PFSK-1 (cell line): ENCODE data around the gene CSNK1G2.

Experiments used
- FOXP2 ChIP-seq: optimal IDR thresholded peaks from 2 replicates; pipeline ENCODE3; 2011; ENCODE audit warnings: borderline replicate concordance, control low read depth, inconsistent platforms; ENCODE audit not compliant: insufficient read depth; ENCODE audit errors: extremely low read length, extremely low read depth
- POLR2AphosphoS5 ChIP-seq: IDR thresholded peaks from 2 replicates; pipeline ENCODE4 v1.6.1; 2012; ENCODE audit warnings: low read depth, mild to moderate bottlenecking, control low read depth, low read length, moderate library complexity
- SIN3A ChIP-seq: IDR thresholded peaks from 2 replicates; pipeline ENCODE4 v1.6.1; 2012; ENCODE audit warnings: mild to moderate bottlenecking, low read length, moderate library complexity, borderline replicate concordance; ENCODE audit not compliant: insufficient read depth
- TAF1 ChIP-seq: IDR thresholded peaks from 2 replicates; pipeline ENCODE4 v1.6.1; 2012; ENCODE audit warnings: low read length, control low read depth, borderline replicate concordance; ENCODE audit not compliant: insufficient read depth
- TF ChIP-seq, protein P1 (sequence below), 2 experiments: IDR thresholded peaks; 2 replicates each; pipeline versions ENCODE4 v1.6.1 to v1.8.0; 2011 to 2012; ENCODE audit warnings: low read depth in 2 of 2, low read length in 2 of 2, control low read depth in 1 of 2, inconsistent platforms in 1 of 2, mild to moderate bottlenecking in 1 of 2, moderate library complexity in 1 of 2; ENCODE audit not compliant: insufficient read depth in 1 of 2

The CSNK1G2 gene

DNA sequence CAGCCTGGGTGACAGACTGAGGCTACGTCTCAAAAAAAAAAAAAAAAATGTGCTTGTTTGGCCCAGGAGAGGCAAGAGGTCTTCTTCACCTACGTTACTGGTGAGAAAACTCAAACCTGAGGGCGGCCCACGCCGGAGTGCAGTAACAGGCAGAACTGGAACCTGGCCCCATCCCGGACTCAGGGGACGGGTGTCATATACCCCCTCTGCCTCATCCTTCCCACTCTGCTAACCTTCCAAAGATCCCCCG is 36.2 kb upstream of the CSNK1G2 start:
- TF ChIP-seq TAF1 (no peak), SIN3A (no peak)
- TF ChIP-seq, protein P1, sequence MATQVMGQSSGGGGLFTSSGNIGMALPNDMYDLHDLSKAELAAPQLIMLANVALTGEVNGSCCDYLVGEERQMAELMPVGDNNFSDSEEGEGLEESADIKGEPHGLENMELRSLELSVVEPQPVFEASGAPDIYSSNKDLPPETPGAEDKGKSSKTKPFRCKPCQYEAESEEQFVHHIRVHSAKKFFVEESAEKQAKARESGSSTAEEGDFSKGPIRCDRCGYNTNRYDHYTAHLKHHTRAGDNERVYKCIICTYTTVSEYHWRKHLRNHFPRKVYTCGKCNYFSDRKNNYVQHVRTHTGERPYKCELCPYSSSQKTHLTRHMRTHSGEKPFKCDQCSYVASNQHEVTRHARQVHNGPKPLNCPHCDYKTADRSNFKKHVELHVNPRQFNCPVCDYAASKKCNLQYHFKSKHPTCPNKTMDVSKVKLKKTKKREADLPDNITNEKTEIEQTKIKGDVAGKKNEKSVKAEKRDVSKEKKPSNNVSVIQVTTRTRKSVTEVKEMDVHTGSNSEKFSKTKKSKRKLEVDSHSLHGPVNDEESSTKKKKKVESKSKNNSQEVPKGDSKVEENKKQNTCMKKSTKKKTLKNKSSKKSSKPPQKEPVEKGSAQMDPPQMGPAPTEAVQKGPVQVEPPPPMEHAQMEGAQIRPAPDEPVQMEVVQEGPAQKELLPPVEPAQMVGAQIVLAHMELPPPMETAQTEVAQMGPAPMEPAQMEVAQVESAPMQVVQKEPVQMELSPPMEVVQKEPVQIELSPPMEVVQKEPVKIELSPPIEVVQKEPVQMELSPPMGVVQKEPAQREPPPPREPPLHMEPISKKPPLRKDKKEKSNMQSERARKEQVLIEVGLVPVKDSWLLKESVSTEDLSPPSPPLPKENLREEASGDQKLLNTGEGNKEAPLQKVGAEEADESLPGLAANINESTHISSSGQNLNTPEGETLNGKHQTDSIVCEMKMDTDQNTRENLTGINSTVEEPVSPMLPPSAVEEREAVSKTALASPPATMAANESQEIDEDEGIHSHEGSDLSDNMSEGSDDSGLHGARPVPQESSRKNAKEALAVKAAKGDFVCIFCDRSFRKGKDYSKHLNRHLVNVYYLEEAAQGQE (IDR thresholded peaks at IDR 0.05; ENCODE audit: insufficient read depth in 1 of 2, low read depth in 2 of 2, low read length in 2 of 2), result no peak

DNA sequence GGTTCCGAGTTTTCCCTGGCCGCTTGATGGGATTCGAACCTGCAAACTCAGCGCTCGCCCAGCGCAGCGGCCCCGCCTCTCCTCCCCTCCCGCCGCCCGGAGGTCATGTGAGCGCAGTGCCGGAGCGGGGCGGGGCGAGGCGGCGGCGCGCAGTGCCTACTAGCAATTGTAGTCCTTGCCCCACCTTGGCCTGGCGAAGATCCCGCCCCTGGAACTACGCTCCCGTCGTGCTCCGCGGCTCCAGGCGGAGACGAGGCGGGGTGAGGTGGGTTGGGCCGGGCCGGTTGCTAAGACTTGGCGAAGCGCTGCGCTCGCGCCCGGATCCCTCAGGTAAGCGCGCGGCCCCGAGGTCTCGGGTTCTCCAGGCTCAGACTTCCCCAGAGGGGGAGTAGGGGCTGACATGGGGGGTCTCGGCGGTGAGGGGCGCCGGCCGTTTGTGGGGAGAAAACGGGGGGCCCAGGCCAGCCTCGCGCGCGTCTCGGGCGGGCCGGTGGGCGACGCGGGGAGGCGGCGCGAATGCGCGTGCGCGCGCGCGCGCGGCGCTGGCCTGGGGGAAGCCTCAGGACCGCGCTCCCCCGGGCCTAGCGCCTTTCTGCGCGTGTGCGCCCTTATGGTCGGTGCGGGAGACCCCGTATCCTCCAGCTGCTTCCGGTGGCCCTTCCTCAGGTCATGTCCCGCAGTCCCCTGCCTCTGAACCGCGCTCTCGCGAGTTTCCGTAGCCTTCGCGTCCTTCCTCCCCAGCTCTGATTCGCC is 35.7 kb upstream of the CSNK1G2 start, which contains the start of the genes ADAT3 and SCAMP4:
ADAT3 (plus strand) TSS at position 290 of the 753 bp plus-strand sequence. CDS start 6,649 bp downstream, outside the sequence.
SCAMP4 (plus strand) TSS at position 290 of the 753 bp plus-strand sequence. CDS start 9,621 bp downstream, outside the sequence.
- TF ChIP-seq POLR2AphosphoS5, result peak; percentile 81
- no peak; the same call in 1 of the 2 replicates for TF ChIP-seq TAF1
- 0 out of 2 replicates have a peak, but pooled peaks have one; percentile 51 for TF ChIP-seq SIN3A
- TF ChIP-seq FOXP2, result peak; percentile 85
- TF ChIP-seq, protein P1 (IDR thresholded peaks at IDR 0.05; ENCODE audit: insufficient read depth in 1 of 2, low read depth in 2 of 2, low read length in 2 of 2), result no peak

DNA sequence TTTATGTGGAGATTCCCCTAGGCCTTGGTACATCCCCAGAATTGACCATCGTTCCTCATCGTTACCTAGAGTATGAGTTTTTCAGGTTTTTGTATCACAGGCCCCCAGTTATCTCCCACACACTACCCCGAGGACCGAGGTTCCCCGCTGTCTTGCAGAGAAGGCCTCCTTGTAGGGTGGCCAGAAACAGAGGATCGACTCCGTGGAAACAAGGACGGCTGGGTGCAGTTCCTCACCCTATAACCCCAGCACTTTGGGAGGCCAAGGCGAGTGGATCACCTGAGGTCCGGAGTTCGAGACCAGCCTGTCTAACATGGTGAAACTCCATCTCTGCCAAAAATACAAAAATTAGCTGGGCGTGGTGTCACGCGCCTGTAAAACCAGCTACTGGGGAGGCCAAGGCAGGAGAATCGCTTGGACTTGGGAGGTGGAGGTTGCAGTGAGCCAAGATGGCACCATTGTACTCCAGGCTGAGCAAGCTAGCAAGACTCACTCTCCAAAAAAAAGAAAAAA is 35.1 kb upstream of the CSNK1G2 start:
- TF ChIP-seq, protein P1 (IDR thresholded peaks at IDR 0.05; ENCODE audit: insufficient read depth in 1 of 2, low read depth in 2 of 2, low read length in 2 of 2), result no peak
- TF ChIP-seq SIN3A, result no peak
- TF ChIP-seq FOXP2, result no peak
- TF ChIP-seq TAF1, result no peak
- no peak for TF ChIP-seq POLR2AphosphoS5

GRCh38 chr19:1906985-1907562 is 33.9 kb upstream of the CSNK1G2 start:
- TF ChIP-seq SIN3A (no peak), FOXP2 (no peak), POLR2AphosphoS5 (no peak), TAF1 (no peak)
- TF ChIP-seq, protein P1 (IDR thresholded peaks at IDR 0.05; ENCODE audit: insufficient read depth in 1 of 2, low read depth in 2 of 2, low read length in 2 of 2), result no peak
